Activated CD8-positive, alpha-beta memory T cell treated with anti-CD3 and anti-CD28 coated beads, Interleukin-2, amount 50 U/mL, for 1 hour (primary cell): ENCODE measurements around the gene RBSN.

Experiments used
- DNase-seq: peaks from one replicate; pipeline ENCODE4 v3.0.0-alpha.2; 2020; ENCODE audit errors: extremely low read depth

RBSN gene

DNA sequence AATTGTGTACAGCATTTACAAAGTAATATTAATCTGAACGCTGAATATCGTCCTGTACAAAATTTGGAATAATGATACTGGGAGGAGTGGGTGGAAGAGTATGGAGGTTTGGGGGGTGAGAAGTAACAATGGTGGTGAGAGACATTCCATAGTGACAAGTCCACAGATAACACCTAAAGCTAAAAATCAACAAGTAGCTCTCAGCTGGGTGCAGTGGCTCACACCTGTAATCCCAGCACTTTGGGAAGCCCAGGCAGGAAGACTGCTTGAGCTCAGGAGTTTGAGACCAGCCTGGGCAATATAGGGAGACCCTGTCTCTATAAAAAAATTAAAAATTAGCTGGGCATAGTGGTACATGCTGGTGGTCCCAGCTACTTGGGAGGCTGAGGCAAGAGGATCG is 38.9 kb downstream of the RBSN start:
- no peak for DNase-seq

DNA sequence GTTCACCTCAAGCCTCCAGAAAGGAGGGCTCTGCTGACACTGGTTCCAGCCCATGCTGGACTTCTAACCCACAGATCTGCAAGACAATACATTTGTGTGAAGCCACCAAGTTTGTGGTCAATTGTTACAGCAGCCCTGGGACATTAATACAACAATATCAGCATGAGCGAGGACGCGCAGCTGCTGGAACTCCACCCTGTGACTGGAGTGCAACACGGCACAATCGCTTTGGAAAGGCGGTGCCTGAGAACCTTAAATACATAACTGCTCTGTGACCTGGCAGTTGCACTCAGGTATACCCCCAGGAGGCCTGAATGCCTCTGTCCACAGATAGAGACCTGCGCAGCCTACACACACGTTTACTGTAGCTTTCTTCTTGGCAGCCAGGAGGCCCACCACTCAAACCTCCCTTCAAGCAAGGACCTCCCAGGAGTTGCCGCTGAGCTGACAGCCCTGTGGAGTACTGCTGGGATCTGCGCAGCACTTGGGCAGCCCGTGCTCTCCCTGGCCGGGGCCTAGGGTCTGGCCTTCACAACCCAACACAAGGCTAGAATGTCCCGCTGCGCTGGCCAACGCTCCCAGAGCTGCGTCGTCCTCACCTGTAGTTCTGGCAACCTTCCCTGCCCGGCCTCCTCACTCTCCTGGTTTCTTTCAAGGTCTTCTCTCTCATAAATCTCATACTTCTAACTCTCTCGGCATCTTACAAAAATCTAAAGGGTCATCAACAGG is 42.1 kb downstream of the RBSN start:
- DNase-seq: no peak

DNA sequence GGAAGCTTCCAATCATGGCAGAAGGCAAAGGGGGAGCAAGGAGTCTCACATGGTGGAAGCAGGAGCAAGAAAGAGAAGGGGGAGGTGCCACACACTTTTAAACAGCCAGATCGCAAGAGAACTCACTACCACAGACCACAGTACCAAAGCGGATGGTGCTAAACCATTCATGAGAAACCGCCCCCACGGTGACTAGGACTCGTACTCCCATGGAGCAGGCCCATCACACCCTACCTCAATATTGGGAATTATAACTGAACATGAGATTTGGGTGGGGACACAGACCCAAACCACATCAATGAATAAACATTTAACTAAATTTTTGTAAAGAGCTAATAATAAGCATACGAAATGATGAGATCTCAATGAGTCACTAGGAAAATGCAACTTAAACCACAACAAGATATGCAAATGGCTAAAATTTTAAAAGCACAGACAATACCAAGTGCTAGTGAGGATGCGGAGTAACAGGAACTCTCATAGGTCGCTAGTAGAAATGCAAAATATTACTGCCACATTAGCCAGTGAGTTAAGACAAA is 43.9 kb downstream of the RBSN start:
- no peak for DNase-seq

DNA sequence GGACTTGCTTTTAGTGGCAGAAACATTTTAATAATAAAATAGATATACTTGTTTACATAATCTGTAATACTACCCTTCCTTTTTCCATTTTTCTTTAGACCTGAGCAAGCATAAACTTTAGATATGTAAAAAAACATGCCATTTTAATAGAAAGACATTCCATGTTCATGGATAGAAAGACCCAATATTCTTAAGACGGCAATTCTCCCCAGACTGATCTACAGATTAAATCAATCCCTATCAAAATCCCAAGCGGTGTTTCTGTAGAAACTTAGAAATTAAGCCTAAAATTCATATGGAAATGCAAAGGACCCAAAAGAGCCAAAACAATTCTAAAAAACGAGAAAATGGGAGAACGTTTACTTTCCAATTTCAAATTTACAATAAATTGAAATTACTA is 45.4 kb downstream of the RBSN start:
- no peak for DNase-seq

DNA sequence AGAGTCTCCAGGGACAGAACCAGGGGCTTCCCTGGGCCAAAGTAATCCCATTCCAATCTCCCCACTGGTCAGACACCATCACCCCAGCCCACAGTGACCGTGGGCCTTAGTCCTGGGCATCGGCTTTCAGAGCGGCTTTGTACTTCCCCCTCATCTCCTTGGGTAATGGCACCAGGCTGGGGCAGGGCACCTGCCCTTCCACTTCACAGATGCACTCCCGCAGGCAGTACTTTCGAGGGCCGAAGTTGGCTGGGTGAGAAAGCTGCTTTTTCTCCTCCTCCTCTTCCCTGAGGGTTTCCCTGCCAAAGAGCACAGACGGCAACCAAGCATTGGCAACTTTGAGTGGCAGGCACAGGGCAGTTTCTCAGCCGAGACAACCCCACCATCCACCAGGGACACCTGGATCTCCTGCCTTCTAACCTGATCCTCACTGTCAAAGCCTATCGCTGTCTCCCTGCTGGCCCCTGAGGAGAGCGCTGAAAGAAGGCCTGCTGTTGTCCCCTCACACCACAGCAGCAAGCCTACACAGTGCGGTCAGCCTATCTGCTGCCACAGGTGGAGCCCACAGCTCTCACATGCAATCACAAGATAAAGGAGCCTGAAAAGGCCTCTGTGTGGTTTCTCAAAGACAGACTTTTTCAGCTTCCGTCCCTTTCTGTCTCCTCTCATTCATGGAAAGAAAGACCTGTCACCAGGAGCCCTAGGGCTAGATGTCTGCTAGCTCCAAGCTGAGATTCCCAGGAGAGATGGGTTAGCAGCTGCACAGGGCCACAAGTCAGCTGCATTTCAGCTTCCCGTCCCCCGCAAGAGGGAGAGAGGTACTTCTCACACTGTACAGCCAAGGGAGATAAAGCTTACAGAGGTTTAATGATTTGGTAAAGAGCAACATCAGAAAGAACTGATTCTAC is 46.4 kb downstream of the RBSN start:
- no peak for DNase-seq

GRCh38 chr3:15051531-15051930 is 47.4 kb downstream of the RBSN start:
- no peak for DNase-seq

GRCh38 chr3:15050405-15051092 is 48.4 kb downstream of the RBSN start:
- DNase-seq: no peak

DNA sequence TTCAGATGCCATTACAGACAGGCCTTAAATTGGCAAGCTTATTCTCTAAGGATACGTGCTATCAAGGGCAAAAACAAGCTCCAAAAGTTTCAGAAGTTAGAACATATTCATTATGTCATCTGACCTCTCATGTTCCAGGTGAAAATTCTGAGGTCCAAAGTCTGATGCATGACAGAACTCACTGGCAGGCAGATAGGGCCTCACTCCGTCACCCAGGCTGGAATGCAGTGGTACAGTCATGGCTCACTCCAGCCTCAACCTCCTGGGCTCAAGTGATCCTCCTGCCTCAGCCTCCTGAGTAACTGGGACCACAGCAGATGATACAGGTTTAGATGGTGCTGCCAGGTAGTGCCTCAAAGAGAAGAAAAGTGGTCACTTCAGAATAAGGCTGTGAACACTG is 49.4 kb downstream of the RBSN start:
- DNase-seq: no peak

DNA sequence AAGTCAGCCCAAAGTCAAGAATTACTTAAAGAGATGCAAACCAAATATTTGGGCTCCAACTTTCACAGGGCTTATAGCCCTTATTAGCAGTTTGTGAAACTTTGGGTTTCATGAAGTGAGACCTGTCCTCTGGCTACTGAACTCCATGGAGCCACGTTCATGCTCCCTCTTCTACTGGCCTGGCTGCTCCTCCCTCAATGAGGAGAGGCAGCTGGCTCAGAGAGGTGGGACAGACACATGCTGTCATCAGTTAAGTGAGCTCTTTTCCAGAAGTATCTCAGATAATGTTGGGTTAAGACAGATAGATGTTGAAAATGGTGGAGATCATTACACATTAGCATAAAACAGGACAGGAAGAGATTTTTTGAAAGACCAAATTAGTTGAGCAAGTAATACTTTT is 53.3 kb downstream of the RBSN start:
- no peak for DNase-seq

DNA sequence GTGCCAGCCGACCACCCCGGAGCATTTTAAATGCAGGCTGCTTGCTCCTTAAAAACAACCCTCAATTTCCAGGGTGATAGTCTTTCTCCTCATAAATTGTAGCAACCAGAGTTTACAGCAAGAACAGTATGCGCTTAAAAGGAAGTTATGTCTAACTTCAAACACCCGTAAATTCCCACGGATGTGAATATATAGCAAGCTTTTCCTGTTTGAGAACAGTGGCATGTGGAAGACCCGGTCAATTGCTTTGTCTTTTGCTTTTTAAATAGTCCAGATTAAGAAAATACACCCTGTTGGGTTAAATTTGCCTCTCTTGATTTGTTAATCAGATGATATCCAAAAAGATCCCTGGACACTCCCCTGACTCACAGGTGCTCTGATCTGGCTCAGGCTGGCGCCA is 54.6 kb downstream of the RBSN start:
- no peak for DNase-seq

GRCh38 chr3:15043408-15044171 is 55.4 kb downstream of the RBSN start:
- no peak for DNase-seq

DNA sequence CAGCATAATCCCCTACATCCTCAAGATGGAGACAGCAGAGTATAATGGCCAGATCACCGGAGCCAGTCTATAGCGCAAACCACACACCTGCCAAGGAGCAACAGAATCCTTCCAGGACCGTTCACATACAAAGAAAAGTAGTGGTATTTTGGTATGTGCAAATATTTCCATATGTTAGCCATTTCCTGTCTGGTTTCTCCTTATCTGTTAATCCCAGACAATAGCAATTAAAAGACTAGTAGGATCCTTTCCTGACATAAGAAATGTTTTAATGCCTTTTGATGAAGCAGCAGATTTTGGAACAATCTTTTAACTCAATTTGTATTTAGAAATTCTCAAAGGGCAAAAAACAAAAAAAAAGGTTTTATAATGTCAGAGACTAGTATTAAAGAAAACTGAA is 56.0 kb downstream of the RBSN start:
- DNase-seq: no peak

DNA sequence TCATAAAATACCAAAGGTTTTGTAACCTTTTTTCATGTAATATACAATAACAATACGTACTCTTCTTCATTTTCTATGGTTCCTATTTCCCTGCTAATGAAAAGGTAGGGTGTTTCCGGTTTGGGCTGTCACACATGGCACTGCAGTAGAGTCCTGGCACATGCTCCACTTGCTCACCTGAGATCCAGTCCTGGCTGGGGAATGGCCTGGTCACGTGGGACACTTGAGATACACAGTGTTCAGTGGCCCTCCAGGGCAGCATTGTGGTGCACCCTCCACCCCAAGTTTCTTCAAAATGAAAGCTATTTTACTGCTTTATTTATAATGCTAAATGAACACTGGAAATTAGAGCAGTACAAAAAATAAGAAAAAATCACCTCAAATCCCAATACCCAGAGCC is 57.0 kb downstream of the RBSN start:
- no peak for DNase-seq

- DNase-seq: no peak
Observed at GRCh38 chr3:15040844-15041243, 58.1 kb downstream of the RBSN start.

- no peak for DNase-seq
Observed at GRCh38 chr3:15038306-15038705, 60.6 kb downstream of the RBSN start.

- DNase-seq: no peak
Observed at GRCh38 chr3:15033103-15033502, 65.8 kb downstream of the RBSN start.

DNA sequence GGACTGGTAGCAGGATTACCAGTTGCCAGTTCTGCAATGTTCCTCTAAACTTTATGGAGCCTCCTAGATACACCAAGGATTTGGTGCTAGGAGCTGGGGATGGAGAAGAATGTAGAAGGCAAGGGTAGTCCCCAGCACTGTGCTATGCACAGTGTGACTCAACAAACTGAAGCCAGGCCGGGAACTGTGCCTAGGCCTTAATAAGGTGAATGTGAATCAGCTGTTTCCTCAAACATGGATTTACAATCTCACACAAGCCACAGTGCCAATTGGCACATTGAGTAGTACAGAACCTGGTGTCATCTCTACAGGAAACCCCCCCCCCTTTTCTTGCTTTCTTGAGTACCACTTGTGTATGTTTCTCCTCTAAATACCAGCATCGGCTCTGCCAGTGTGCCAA is 66.3 kb downstream of the RBSN start:
- DNase-seq: no peak

GRCh38 chr3:15029625-15030024 is 69.3 kb downstream of the RBSN start:
- no peak for DNase-seq

DNA sequence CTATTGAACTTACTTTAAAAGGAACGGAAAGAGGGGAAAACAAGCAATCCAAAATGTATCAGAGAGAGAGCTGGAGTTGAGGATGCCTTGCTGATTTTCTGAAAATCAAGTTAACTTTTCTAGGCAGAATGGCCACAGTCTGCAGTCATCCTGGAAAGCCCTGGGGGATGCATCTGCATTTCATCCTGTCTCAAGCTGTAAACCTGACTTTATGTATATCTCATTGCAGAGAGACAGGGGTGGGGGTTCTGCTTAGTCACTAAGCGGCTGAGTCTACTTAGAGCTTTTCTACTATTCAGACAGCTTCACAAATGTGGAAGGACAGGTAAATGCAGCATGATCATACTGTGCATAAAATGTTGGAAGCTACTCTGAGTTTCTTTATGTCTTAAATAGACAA is 75.2 kb downstream of the RBSN start:
- no peak for DNase-seq

- DNase-seq: no peak
Observed at GRCh38 chr3:15023249-15023648, 75.7 kb downstream of the RBSN start.
